Right atrium auricular region (tissue), 2 donors: ENCODE results near the gene TMPRSS4. TPM values are rescaled to one million over a fixed set of nuclear protein-coding genes. Genes with fewer than 3 reads are reported as not detected.

Experiments used
- DNase-seq: peaks from one replicate; pipeline ENCODE4 v3.0.0-alpha.2; 2019; ENCODE audit warnings: low spot score
- H3K27ac ChIP-seq, 2 donors: fragments of 200-600 bp; sonication (generic); 1 replicate in 1 of 2; 2 replicates in 1 of 2; pipeline ENCODE4 v1.5.1; 2016 to 2019
- H3K27me3 ChIP-seq, 2 donors: fragments of 200-600 bp; sonication (generic); one replicate each; pipeline versions ENCODE4 v1.5.1 to v1.6.0; 2017 to 2019
- H3K36me3 ChIP-seq: fragments of 200-600 bp; sonication (generic); one replicate; pipeline ENCODE4 v1.5.1; 2016
- H3K4me1 ChIP-seq, 2 donors: fragments of 200-600 bp; sonication (generic); one replicate each; pipeline versions ENCODE4 v1.5.1 to v1.6.0; 2017 to 2019
- H3K4me3 ChIP-seq, 2 donors: fragments of 200-600 bp; sonication (generic); 1 replicate in 1 of 2; 2 replicates in 1 of 2; pipeline ENCODE4 v1.5.1; 2017 to 2019; ENCODE audit warnings: mild to moderate bottlenecking in 1 of 2, moderate library complexity in 1 of 2
- H3K9me3 ChIP-seq, 2 donors: fragments of 200-600 bp; sonication (generic); one replicate each; pipeline ENCODE4 v1.5.1; 2019
- total RNA-seq, 2 donors: library from RNA; depleted of rRNA; stranded (reverse); fragments of >200 nt; gene quantifications; one replicate each; pipeline ENCODE4 v1.1.0, GENCODE V29; 2016
- TF ChIP-seq, protein P1 (sequence below), 2 donors: fragments of 200-600 bp; sonication (generic); IDR thresholded peaks; one replicate each; pipeline ENCODE4 v1.5.1; 2019; ENCODE audit warnings: antibody characterized with exemption in 2 of 2

TMPRSS4 gene
- total RNA-seq, 2 donors from 2014 or later = not detected

DNA sequence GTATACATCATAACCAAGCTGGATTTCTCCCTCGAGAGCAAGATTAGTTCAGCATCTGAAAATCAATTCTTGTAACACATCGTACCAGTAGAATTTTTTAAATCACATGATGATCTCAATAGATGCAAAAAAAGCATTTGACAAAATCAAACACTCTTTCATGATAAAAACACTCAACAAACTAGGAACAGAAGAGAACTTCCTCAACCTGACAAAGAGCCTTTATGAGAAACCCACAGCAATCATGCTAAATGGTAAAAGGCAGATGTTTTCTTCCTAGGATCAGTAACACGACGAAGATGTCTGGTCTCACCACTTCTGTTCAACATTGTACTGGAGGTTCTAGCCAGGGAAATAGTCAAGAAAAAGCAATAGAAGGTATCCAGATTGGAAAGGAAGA is 34.1 kb upstream of the TMPRSS4 start:
- Histone ChIP-seq H3K27ac (no peak overlapping the region), H3K27me3 (no peaks in the 10 kb centered on the region), H3K4me1 (no peaks in the 10 kb centered on the region), H3K4me3 (no peak overlapping the region), H3K9me3 (no peaks in the 10 kb centered on the region), H3K36me3 (no peaks in the 10 kb centered on the region)
- no peak for DNase-seq
- TF ChIP-seq, protein P1, sequence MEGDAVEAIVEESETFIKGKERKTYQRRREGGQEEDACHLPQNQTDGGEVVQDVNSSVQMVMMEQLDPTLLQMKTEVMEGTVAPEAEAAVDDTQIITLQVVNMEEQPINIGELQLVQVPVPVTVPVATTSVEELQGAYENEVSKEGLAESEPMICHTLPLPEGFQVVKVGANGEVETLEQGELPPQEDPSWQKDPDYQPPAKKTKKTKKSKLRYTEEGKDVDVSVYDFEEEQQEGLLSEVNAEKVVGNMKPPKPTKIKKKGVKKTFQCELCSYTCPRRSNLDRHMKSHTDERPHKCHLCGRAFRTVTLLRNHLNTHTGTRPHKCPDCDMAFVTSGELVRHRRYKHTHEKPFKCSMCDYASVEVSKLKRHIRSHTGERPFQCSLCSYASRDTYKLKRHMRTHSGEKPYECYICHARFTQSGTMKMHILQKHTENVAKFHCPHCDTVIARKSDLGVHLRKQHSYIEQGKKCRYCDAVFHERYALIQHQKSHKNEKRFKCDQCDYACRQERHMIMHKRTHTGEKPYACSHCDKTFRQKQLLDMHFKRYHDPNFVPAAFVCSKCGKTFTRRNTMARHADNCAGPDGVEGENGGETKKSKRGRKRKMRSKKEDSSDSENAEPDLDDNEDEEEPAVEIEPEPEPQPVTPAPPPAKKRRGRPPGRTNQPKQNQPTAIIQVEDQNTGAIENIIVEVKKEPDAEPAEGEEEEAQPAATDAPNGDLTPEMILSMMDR (IDR thresholded peaks at IDR 0.05) = no peak

DNA sequence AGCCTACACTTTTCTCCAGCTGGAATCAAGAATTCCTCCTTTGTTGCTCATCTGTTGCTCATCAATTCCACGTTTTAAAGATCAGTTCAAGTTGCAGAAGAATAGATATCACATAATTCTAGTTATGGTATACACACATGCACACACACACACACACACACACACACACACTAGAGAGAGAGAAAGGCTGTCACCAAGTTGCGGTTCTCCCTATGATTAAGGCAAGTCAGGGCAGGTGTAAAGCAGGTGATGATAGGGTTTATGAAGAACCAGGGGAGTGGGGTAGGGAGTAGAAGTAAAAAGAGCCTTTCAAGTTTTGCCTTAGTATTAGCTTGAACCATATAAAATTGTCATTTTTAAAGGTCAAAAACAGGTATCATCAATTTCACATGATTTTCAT is 31.7 kb upstream of the TMPRSS4 start:
- no peaks in the 10 kb centered on the region for H3K9me3 ChIP-seq
- no peaks in the 10 kb centered on the region for H3K27me3 ChIP-seq
- no peaks in the 10 kb centered on the region for H3K36me3 ChIP-seq
- no peak for DNase-seq
- H3K4me3 ChIP-seq = no peak overlapping the region
- TF ChIP-seq, protein P1 (IDR thresholded peaks at IDR 0.05) = no peak
- H3K27ac ChIP-seq = no peak overlapping the region
- no peaks in the 10 kb centered on the region for H3K4me1 ChIP-seq

DNA sequence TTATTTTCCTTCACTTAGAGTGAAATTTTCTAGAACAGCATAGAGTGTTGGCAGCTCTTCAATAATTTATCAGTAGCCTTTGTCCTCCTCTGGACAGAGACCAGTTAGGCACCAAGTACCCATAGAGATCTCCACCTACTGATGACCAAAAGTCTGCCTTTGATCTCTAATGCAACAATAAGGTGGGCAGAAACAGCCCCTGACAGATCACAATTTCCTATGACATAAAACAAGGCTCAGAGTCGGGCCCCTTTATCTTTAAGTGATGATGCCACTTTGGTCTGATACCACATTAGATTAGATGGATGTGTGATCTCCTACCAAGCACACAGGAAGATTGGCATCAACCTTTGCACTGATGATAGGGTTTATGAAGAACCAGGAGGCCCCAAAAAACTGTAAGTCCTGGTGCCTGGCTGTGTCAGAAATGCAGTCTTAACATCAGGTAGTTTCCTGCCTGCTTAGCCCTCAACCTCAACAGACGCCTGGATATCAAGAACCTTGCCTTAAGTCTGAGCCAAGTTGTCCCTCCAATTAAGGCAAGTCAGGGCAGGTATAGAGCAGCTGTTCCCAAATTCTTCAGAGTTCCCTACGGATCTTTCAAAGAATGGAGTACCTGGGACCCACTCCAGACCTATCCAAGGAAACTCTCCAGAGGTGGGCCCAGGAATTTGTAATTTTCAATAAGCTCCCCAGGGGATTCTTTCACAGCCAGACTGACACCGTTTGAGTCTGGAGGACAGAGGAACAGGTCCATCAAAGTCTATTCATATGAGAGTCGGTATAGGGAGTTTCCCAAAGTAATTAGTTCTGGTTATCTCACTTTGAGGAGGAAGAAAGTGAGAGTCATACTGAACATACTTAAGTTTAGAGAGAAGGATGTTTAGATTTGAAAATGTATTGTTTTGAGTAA is 30.6 kb upstream of the TMPRSS4 start:
- TF ChIP-seq, protein P1 (IDR thresholded peaks at IDR 0.05) = no peak
- Histone ChIP-seq H3K4me3 (no peak overlapping the region), H3K36me3 (no peaks in the 10 kb centered on the region), H3K9me3 (no peaks in the 10 kb centered on the region), H3K27ac (no peak overlapping the region), H3K27me3 (no peaks in the 10 kb centered on the region), H3K4me1 (no peaks in the 10 kb centered on the region)
- no peak for DNase-seq

DNA sequence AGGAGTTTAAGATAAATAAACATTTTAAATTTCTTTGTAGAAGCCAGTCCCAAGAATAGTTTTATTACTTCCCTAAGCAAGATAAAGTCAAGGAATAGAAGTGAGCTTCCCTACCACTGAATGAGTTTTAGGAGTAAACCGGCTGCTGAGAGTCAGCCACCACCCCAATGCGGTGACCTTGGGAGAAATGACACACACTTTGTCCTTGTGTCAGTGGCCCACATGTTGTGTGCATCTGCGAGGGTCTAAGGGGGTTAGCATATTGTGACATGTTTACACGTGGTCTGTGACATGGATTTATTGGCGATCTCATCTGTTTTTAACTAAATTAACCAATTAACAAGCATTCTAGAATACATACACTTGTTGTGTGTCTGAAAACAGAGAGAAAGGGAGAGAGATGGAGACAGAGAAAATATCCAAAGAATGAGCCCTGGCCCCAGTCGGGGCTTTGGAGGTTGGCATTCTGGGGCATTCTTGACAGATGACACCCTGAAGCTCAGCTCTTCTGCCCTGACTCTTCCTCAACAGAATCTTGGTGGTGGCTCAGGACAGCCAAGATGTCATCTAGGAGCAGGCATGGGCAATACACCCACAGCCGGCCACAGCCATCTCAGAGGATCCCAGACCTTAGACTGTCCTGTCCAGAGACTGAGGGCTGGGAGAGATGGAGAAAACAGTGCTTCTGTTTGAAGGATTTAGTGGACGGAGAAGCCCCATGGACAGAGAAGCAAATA is 29.7 kb upstream of the TMPRSS4 start:
- Histone ChIP-seq H3K36me3 (no peaks in the 10 kb centered on the region), H3K27ac (no peak overlapping the region), H3K4me1 (no peaks in the 10 kb centered on the region), H3K4me3 (no peak overlapping the region), H3K9me3 (no peaks in the 10 kb centered on the region), H3K27me3 (no peaks in the 10 kb centered on the region)
- TF ChIP-seq, protein P1 (IDR thresholded peaks at IDR 0.05) = no peak
- peak; percentile 38 for DNase-seq

DNA sequence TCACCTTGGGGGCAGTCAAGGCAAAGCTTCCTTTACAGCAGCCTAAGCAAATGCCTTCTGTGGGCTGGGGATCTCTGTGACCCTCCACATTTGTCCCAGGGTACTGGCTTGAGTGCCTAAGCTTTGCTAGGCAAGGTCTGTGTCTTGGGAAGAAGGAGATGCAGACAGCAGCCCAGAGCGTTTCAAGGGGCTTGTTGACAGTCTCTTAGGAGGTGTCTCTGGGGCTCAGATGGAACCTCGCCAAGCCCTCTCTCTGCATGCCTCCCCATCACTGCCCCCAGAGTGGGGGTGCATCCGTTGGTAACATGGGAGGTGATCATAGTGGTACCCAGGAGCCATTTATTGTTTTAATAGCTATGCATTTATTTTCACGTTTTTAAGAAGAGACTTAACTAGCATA is 29.1 kb upstream of the TMPRSS4 start:
- Histone ChIP-seq H3K4me1 (no peaks in the 10 kb centered on the region), H3K4me3 (no peak overlapping the region), H3K36me3 (no peaks in the 10 kb centered on the region), H3K27ac (no peak overlapping the region), H3K27me3 (no peaks in the 10 kb centered on the region), H3K9me3 (no peaks in the 10 kb centered on the region)
- TF ChIP-seq, protein P1 (IDR thresholded peaks at IDR 0.05) = no peak
- peak; percentile 28 for DNase-seq
